ENCODE data around the gene ADCY7.

GRCh38 chr16:50309527-50310307 lies 43.4 kb downstream of the ADCY7 start:
- no peak for TF ChIP-seq CTCF (IDR thresholded peaks at IDR 0.05; ENCODE audit: insufficient read depth, low read depth, low read length)
- TF ChIP-seq EZH2 (IDR thresholded peaks at IDR 0.05; ENCODE audit: insufficient read depth, low read length), result no peak
